HG03354 (cell line): ENCODE measurements around the gene LPIN1.
A peak's percentile ranks its signal among the peaks of the same experiment; 100 is the strongest.

Source experiments
- ATAC-seq: cut with Tn5 transposase; IDR thresholded peaks from one replicate; pipeline ENCODE4 v1.9.1; 2021; ENCODE audit warnings: mild to moderate bottlenecking; ENCODE audit not compliant: unreplicated experiment, poor library complexity, severe bottlenecking

The LPIN1 gene

GRCh38 chr2:11746376-11746806 lies at the start of gene LPIN1:
TSS of gene LPIN1 (plus strand) at chr2:11746632. CDS start at chr2:11765542, 18,910 bp downstream.
- peak; percentile 62 for ATAC-seq

DNA sequence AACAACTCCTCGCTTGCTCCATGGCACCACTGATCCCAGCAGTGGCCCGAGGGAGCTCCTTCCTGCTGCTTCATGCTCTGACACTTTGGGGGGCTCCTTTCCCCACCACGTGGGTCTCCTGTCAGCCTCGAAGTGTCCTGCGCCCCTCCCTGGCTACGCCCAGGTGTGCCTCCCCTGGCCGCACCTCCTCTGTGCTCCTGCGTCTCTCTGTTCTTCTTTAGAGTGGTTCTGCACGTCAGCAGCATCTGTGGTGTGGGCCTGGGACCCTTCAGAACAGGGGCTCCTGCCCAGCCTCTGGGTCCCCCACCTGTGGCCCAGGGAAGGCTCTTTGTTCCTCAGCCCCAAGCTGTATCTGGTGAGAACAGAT lies 49.7 kb upstream of the LPIN1 start:
- ATAC-seq, result no peak

DNA sequence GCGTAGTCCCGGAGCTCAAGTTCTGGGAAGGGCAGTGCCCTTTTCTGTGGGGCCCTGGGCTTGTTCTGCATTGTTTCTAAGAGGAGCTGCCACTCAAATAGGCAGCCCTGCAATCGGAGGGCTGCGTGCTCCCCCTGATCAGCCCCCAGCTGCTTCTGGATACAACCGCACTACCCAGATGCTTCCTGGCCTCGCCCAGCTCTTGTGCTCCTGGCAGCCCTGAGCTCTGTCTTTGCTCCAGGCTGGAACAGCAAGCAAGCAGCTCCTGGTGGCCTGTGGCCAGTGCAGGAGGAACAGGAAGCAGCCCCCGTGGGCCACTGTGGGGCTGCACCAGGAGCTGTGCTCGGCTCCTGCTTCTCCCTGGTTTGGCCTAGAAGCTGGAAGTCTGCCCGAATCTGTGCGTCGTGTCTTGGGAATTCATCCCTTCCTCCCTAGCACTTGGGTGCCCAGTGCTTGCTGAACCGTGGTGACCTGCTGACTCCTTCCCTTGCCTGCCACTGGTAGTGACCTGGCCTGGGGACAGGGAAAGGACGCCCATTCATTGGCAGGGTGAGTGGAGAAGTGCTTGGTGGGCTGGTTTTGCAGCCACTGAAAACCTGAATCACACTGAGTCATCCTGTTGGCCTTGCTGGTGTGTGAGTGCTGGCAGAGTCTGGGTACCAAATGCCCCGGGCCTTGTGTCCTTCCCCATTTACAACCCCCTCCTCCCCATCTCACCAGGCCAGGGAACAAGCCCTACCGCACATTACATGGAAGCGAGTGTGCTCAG lies 49.1 kb upstream of the LPIN1 start:
- no peak for ATAC-seq

- ATAC-seq, result no peak
These were observed 48.2 kb upstream of the LPIN1 start for GRCh38 chr2:11698009-11698922.

GRCh38 chr2:11699686-11700670 lies 46.5 kb upstream of the LPIN1 start:
- ATAC-seq, result no peak

DNA sequence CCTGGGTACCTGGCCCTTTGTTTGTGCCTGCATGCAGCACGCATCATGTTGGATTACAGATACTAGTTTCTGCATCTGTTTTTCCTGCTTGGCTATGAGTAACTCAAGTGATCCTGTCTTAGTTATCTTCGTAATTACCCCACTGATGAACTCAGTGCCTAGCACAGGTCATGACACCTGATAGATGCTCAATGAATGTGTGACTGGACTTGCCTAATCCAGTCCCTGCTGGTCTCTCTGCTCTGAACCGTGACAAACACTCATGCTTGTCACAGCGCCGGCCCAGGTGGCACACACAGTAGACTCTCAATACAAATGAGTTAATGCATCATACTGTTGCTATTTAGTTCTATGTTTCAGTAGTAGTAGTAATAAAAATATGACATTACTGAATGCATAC lies 45.2 kb upstream of the LPIN1 start:
- ATAC-seq, result no peak

- no peak for ATAC-seq
These were observed 44.6 kb upstream of the LPIN1 start for GRCh38 chr2:11701751-11702301.

DNA sequence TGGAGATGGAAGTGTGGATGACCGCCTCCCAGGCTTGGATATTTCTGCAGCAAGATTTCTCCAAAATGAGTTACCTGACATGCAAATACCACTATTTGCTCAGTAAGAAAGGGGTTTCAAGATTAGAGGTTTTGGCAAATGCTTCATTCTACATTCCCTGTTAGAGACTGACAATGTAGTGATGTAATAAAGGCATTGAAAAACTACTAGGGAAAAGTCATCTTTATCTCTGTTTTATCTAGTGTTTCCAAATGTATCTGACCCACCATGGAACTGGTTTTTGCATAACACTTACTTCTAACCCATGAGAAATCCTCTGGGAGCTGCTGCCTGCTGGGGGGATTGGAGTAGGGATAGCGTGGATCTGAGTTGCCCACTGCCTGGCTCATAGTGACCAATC lies 43.5 kb upstream of the LPIN1 start:
- ATAC-seq, result no peak

- ATAC-seq, result no peak
These were observed 42.7 kb upstream of the LPIN1 start for GRCh38 chr2:11703700-11704099.

GRCh38 chr2:11705063-11705462 lies 41.4 kb upstream of the LPIN1 start:
- no peak for ATAC-seq

DNA sequence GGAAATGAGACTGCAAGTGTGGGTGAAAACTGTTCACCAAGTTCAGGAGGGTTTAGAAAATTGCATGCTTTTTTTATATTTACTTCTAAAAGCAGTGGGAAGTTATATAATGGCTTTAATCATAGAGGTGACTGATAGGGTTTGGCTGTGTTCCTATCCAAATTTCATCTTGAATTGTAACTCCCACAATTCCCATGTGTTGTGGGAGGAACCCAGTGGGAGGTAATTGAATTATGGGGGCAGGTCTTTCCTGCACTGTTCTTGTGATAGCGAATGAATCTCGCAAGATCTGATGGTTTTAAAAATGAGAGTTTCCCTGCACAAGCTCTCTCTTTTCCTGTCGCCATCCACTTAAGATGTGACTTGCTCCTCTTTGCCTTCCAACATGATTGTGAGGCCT lies 40.7 kb upstream of the LPIN1 start:
- ATAC-seq, result no peak

- ATAC-seq, result no peak
These were observed 38.3 kb upstream of the LPIN1 start for GRCh38 chr2:11708106-11708505.

DNA sequence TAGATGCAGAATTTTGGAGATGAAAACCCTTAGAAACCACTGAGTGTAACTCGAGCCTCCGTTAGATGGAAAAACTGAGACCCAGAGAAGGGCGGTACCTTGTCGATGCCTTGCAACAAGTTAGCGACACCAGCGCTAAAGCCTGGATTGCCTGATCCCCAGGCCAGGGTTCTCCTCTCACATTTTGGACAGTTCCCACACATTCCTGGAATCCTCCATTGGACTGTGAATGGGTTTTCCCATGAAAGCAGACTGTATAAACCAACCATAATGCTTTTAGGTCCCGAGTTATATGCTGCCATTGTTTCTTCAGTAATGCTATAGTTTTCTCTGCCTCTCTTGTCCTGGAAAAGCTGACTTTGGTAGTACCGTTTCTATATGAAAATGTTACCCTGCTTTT lies 37.1 kb upstream of the LPIN1 start:
- ATAC-seq, result no peak

- ATAC-seq, result no peak
These were observed 36.2 kb upstream of the LPIN1 start for GRCh38 chr2:11710210-11710609.

- ATAC-seq, result no peak
These were observed 35.6 kb upstream of the LPIN1 start for GRCh38 chr2:11710632-11711353.

DNA sequence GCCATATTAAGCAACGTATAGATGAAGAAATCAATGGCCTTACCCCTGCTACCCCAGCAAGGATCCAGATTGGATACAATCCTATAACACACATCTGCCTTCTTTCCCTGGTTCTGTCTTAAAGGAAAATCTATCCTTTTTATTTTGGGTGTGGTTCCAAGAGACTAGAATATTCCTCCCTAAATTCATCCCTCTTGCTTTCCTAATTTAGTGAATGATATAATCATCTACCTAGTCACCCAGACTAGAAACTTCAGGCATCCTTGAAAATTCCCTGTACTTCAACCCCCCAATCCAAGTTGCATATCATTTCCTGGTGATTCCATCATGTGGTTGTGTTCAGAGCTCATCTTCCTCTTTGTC lies 35.1 kb upstream of the LPIN1 start:
- no peak for ATAC-seq

DNA sequence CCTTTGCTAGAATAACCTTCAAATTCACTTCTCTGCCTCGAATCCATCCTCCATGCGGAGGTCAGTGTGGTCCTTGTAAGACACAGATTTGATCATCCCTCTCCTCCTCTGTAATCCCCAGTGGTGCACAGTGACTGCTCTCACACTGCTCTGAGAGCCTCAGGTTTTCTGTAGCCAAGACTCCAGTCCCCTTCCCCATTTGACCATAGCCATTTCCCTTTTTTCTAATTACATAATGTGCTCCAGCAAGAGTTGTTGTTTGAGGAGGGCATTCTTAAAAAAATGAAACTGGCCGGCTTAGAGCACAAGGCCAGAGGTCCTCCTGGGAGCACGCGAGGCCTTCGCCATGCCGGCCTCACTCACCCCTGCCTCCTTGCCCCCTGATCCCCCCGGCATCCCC lies 34.7 kb upstream of the LPIN1 start:
- no peak for ATAC-seq

DNA sequence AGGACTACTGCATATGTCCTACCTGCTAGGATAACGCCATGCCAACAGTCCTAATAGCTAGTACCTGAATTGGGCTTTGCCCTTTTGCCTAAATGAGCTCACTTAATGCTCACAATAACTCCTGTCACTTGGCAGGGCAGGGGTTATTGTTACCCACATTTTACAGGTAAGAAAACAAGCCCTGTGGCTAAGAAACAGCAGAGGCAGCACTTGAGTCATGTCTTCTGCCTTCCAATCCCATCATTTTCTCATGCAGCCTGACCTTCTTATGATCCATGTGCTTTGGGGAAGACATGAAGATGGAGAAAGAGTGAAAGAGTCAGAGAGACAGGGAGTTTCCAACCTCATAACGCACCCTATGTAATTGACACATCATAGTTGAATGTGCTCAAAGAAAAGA lies 33.6 kb upstream of the LPIN1 start:
- no peak for ATAC-seq

DNA sequence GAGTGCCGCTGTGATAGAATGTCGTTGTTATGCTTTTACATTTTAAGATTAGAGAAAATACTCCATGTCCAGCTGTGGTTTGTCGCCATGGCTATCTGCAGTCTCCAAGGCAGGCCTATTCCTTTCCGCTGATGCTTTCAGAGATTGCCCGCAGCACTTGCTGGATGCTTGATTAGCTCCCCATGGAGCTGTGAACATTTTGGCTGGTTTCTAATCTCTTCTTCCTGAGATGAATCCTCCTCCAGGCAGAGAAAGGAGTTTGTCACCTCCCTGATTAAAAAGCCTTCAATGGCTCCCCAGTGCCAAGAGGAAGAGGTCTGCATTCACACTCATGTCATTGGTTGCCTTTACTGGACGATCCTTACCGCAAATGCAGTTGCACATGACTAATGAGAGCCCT lies 32.6 kb upstream of the LPIN1 start:
- no peak for ATAC-seq
